ENCODE data around the gene CD200R1L.

Gene CD200R1L

GRCh38 chr3:112767777-112768176, 78.9 kb downstream of the CD200R1L start:
- H3K27me3 ChIP-seq (ENCODE audit: insufficient read depth, low read length): no peaks in the 10 kb centered on the region
- no peak overlapping the region for H3K27ac ChIP-seq (ENCODE audit: low read depth, low read length, poor library complexity, severe bottlenecking)
- no peaks in the 10 kb centered on the region for H3K79me2 ChIP-seq (ENCODE audit: insufficient read depth, low read length)
- no peaks in the 10 kb centered on the region for H3K9me2 ChIP-seq (ENCODE audit: low read depth, low read length)
- H3K4me2 ChIP-seq (ENCODE audit: low read length): no peak overlapping the region
- no peak overlapping the region for H3K9ac ChIP-seq (ENCODE audit: low read length)
- no peaks in the 10 kb centered on the region for H4K20me1 ChIP-seq (ENCODE audit: insufficient read depth, low read length)
- H3K4me1 ChIP-seq (ENCODE audit: insufficient read depth, low read length, severe bottlenecking): no peaks in the 10 kb centered on the region
- H2AFZ ChIP-seq (ENCODE audit: low read length): no peak overlapping the region
- no peak overlapping the region for H3K4me3 ChIP-seq (ENCODE audit: low read depth, low read length, poor library complexity, severe bottlenecking)
- no peaks in the 10 kb centered on the region for H3K36me3 ChIP-seq (ENCODE audit: insufficient read depth, low read length)
- no peaks in the 10 kb centered on the region for H3F3A ChIP-seq (ENCODE audit: insufficient read depth, low read length)
- TF ChIP-seq EZH2 (IDR thresholded peaks at IDR 0.05; ENCODE audit: borderline replicate concordance, low read length): no peak
- TF ChIP-seq, protein P1, sequence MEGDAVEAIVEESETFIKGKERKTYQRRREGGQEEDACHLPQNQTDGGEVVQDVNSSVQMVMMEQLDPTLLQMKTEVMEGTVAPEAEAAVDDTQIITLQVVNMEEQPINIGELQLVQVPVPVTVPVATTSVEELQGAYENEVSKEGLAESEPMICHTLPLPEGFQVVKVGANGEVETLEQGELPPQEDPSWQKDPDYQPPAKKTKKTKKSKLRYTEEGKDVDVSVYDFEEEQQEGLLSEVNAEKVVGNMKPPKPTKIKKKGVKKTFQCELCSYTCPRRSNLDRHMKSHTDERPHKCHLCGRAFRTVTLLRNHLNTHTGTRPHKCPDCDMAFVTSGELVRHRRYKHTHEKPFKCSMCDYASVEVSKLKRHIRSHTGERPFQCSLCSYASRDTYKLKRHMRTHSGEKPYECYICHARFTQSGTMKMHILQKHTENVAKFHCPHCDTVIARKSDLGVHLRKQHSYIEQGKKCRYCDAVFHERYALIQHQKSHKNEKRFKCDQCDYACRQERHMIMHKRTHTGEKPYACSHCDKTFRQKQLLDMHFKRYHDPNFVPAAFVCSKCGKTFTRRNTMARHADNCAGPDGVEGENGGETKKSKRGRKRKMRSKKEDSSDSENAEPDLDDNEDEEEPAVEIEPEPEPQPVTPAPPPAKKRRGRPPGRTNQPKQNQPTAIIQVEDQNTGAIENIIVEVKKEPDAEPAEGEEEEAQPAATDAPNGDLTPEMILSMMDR (IDR thresholded peaks at IDR 0.05; ENCODE audit: low read length): no peak
- H3K9me3 ChIP-seq (ENCODE audit: low read length): no peaks in the 10 kb centered on the region

DNA sequence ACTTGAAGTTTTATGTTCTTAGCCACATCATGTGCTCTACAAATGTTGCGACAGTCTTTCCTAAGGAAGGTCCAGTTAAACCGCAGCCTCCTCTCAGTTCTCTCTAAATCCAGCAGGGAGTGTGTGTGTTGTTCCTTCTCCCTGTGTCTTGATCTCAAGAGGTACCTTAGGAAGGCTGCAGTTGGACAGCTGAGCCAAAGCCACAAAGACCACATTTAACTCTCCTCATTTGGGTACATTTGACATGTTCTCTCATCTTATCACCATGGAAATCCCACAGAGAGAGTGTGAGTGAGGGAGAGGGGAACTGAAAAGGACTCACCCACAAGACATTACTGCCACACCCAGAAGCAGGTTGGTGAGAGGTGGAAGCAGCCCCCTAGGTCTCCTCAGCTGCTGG, 79.5 kb downstream of the CD200R1L start:
- H3K9me3 ChIP-seq (ENCODE audit: low read length): no peaks in the 10 kb centered on the region

More for the DNA sequence above, 79.5 kb downstream of the CD200R1L start:
- H3K36me3 ChIP-seq (ENCODE audit: insufficient read depth, low read length): no peaks in the 10 kb centered on the region
- no peaks in the 10 kb centered on the region for H3F3A ChIP-seq (ENCODE audit: insufficient read depth, low read length)
- H3K27ac ChIP-seq (ENCODE audit: low read depth, low read length, poor library complexity, severe bottlenecking): no peak overlapping the region
- no peaks in the 10 kb centered on the region for H3K79me2 ChIP-seq (ENCODE audit: insufficient read depth, low read length)
- no peak overlapping the region for H3K4me3 ChIP-seq (ENCODE audit: low read depth, low read length, poor library complexity, severe bottlenecking)
- H3K9me2 ChIP-seq (ENCODE audit: low read depth, low read length): no peaks in the 10 kb centered on the region
- no peak overlapping the region for H3K9ac ChIP-seq (ENCODE audit: low read length)
- no peaks in the 10 kb centered on the region for H3K27me3 ChIP-seq (ENCODE audit: insufficient read depth, low read length)
- H3K4me1 ChIP-seq (ENCODE audit: insufficient read depth, low read length, severe bottlenecking): no peaks in the 10 kb centered on the region
- TF ChIP-seq EZH2 (IDR thresholded peaks at IDR 0.05; ENCODE audit: borderline replicate concordance, low read length): no peak
- TF ChIP-seq, protein P1 (IDR thresholded peaks at IDR 0.05; ENCODE audit: low read length): no peak
- no peak overlapping the region for H3K4me2 ChIP-seq (ENCODE audit: low read length)
- no peak overlapping the region for H2AFZ ChIP-seq (ENCODE audit: low read length)
- H4K20me1 ChIP-seq (ENCODE audit: insufficient read depth, low read length): no peaks in the 10 kb centered on the region

All from OCI-LY1 (cell line).